Lung (tissue), 12 donors: ENCODE data around the gene NATD1. TPM values are rescaled to one million over a fixed set of nuclear protein-coding genes. Genes with fewer than 3 reads are reported as not detected.

ENCODE experiments used
- ATAC-seq: fragments of 200-7000 bp; cut with Tn5 transposase; one replicate; pipeline ENCODE4 v1.9.1; 2020; ENCODE audit warnings: moderate number of reproducible peaks; ENCODE audit not compliant: insufficient read depth, low FRiP score
- DNase-seq, 3 donors: peaks; one replicate each; pipeline ENCODE4 v3.0.0-alpha.2; 2013 to 2017
- H3K27ac ChIP-seq, 2 donors: one replicate each; pipeline ENCODE4 v1.5.1; 2013; ENCODE audit warnings: mild to moderate bottlenecking in 2 of 2, moderate library complexity in 2 of 2, control low read depth in 1 of 2, inconsistent platforms in 1 of 2, low read depth in 1 of 2, low read length in 1 of 2
- H3K27me3 ChIP-seq, 3 donors: one replicate each; pipeline ENCODE4 v1.5.1; 2013; ENCODE audit warnings: low read length in 2 of 3; ENCODE audit not compliant: control insufficient read depth in 3 of 3, insufficient read depth in 3 of 3
- H3K36me3 ChIP-seq, 4 donors: one replicate each; pipeline ENCODE4 v1.5.1; 2013; ENCODE audit warnings: low read length in 4 of 4, mild to moderate bottlenecking in 1 of 4, moderate library complexity in 1 of 4; ENCODE audit not compliant: control insufficient read depth in 4 of 4, insufficient read depth in 4 of 4
- H3K4me1 ChIP-seq, 5 donors: one replicate each; pipeline ENCODE4 v1.5.1; 2013; ENCODE audit warnings: low read length in 5 of 5, mild to moderate bottlenecking in 2 of 5, moderate library complexity in 1 of 5; ENCODE audit not compliant: control insufficient read depth in 5 of 5, insufficient read depth in 5 of 5
- H3K4me3 ChIP-seq: one replicate; pipeline ENCODE4 v1.5.1; 2013; ENCODE audit warnings: mild to moderate bottlenecking, control low read depth, moderate library complexity
- H3K9ac ChIP-seq, 2 donors: one replicate each; pipeline ENCODE4 v1.5.1; 2013; ENCODE audit warnings: low read length in 2 of 2, control low read depth in 1 of 2; ENCODE audit not compliant: insufficient read depth in 1 of 2
- H3K9me3 ChIP-seq, 4 donors: one replicate each; pipeline ENCODE4 v1.5.1; 2013; ENCODE audit warnings: low read length in 3 of 4, mild to moderate bottlenecking in 1 of 4, moderate library complexity in 1 of 4; ENCODE audit not compliant: control insufficient read depth in 4 of 4, insufficient read depth in 3 of 4
- CTCF ChIP-seq: IDR thresholded peaks from 2 replicates; pipeline ENCODE4 v1.5.1; 2012; ENCODE audit warnings: mild to moderate bottlenecking; ENCODE audit errors: control extremely low read depth, extremely low read depth
- WGBS, 2 donors: extraction: QIAGEN DNeasy Blood & Tissue Kit; methylation state at CpG; one replicate each; pipeline ENCODE4 v1.1.7; 2013; 5-methylcytosine and 5-hydroxymethylcytosine counted together
- polyA plus RNA-seq, 2 donors: library from polyadenylated mRNA; stranded (reverse); fragments of 200-250 nt; gene quantifications; one replicate each; pipeline ENCODE4 v1.2.1, GENCODE V29; 2013
- total RNA-seq, 2 donors: library from RNA; depleted of rRNA in 1 of 2; stranded (reverse); fragments of >200 nt in 1 of 2; gene quantifications; one replicate each; pipeline ENCODE4 v1.2.1, GENCODE V29; 2014 to 2021
- donor health status: control.
- donor health status: control.
- donor health status: Bipolar disorder and iron deficiency.
- donor health status: healthy.
- donor health status: DM: yes; HTN: yes; CAD: no.

The NATD1 gene
- total and polyA plus RNA-seq, 4 donors = 4.8 to 8.1 (median 6.6) TPM

- Histone ChIP-seq H3K27me3 (no peaks in the 10 kb centered on the region), H3K9me3 (peaks cover 0 to 5% (median 0%) of the 10 kb centered on the region in 4 donors), H3K36me3 (peaks cover 0 to 14% (median 1%) of the 10 kb centered on the region in 4 donors), H3K9ac (no peak overlapping the region), H3K27ac (no peak overlapping the region), H3K4me1 (peaks cover 0 to 9% (median 0%) of the 10 kb centered on the region in 5 donors), H3K4me3 (no peak overlapping the region)
- ATAC-seq (no peak), DNase-seq (no peak)
- no peak for TF ChIP-seq CTCF
- WGBS, 2 donors = 51 to 60% methylated on average over 3 of the region's 3 CpGs
Observed at GRCh38 chr17:21218831-21219380, 34.3 kb downstream of the NATD1 start.

GRCh38 chr17:21218101-21218500 lies 35.1 kb downstream of the NATD1 start:
- Histone ChIP-seq H3K36me3 (peaks cover 0 to 16% (median 1%) of the 10 kb centered on the region in 4 donors), H3K9ac (no peak overlapping the region), H3K9me3 (peaks cover 0 to 5% (median 0%) of the 10 kb centered on the region in 4 donors), H3K27ac (no peak overlapping the region), H3K4me3 (no peak overlapping the region), H3K27me3 (no peaks in the 10 kb centered on the region), H3K4me1 (peaks cover 0 to 11% (median under 1%) of the 10 kb centered on the region in 5 donors)
- ATAC-seq (no peak), DNase-seq (no peak)
- whole genome bisulfite sequencing, 2 donors = 86 to 89% methylated on average over 3 of the region's 3 CpGs
- TF ChIP-seq CTCF = no peak

GRCh38 chr17:21217346-21217745 lies 35.9 kb downstream of the NATD1 start:
- Histone ChIP-seq H3K9ac (no peak overlapping the region), H3K4me1 (peaks cover 5 to 18% (median 8%) of the 10 kb centered on the region in 5 donors), H3K27me3 (no peaks in the 10 kb centered on the region), H3K9me3 (peaks cover 0 to under 1% (median 0%) of the 10 kb centered on the region in 4 donors), H3K4me3 (no peak overlapping the region), H3K36me3 (peaks cover 0 to 9% (median 1%) of the 10 kb centered on the region in 4 donors), H3K27ac (no peak overlapping the region)
- no peak for TF ChIP-seq CTCF
- DNase-seq (no peak), ATAC-seq (no peak)
- WGBS, 2 donors = 67 to 84% methylated on average over 1 of the region's 1 CpG

GRCh38 chr17:21215935-21216334 lies 37.3 kb downstream of the NATD1 start:
- no peak for ATAC-seq
- Histone ChIP-seq H3K4me3 (no peak overlapping the region), H3K36me3 (peaks cover 0 to 10% (median 2%) of the 10 kb centered on the region in 4 donors), H3K4me1 (peaks cover 7 to 27% (median 20%) of the 10 kb centered on the region in 5 donors), H3K9me3 (no peaks in the 10 kb centered on the region), H3K27me3 (no peaks in the 10 kb centered on the region), H3K27ac (peak overlapping the region in 1 of 2 donors; percentile 46), H3K9ac (no peak overlapping the region)
- WGBS, 2 donors = 76 to 83% methylated on average over 6 of the region's 6 CpGs
- no peak for DNase-seq
- TF ChIP-seq CTCF = no peak
